DND-41 (cell line): ENCODE data around the gene PCSK1N.

Experiments used
- ATAC-seq: fragments of 200-7000 bp; cut with Tn5 transposase; 3 replicates; pipeline ENCODE4 v1.9.1; 2021; ENCODE audit warnings: low read depth; ENCODE audit not compliant: insufficient read depth
- DNase-seq: peaks from one replicate; pipeline ENCODE4 v3.0.0-alpha.2; 2020
- H2AFZ ChIP-seq: 2 replicates; pipeline ENCODE4 v1.6.0; 2012; ENCODE audit warnings: low read depth, low read length
- H3K27ac ChIP-seq: 2 replicates; pipeline ENCODE4 v1.5.1; 2012; ENCODE audit warnings: low read length, inconsistent platforms
- H3K27me3 ChIP-seq: fragments of 200-600 bp; sonication (generic); 2 replicates; pipeline ENCODE4 v1.6.0; 2012; ENCODE audit warnings: low read length, mild to moderate bottlenecking, inconsistent platforms; ENCODE audit not compliant: insufficient read depth, poor library complexity
- H3K36me3 ChIP-seq: 2 replicates; pipeline ENCODE4 v1.5.1; 2012; ENCODE audit warnings: low read length, inconsistent platforms; ENCODE audit not compliant: insufficient read depth
- H3K4me1 ChIP-seq: 2 replicates; pipeline ENCODE4 v1.5.1; 2012; ENCODE audit warnings: mild to moderate bottlenecking, low read length; ENCODE audit not compliant: insufficient read depth
- H3K4me2 ChIP-seq: 2 replicates; pipeline ENCODE4 v1.6.0; 2012; ENCODE audit warnings: mild to moderate bottlenecking, moderate library complexity, low read length, inconsistent platforms; ENCODE audit not compliant: insufficient read depth
- H3K4me3 ChIP-seq, 2 experiments: fragments of 200-600 bp in 1 of 2; shearing (Covaris generic) in 1 of 2; 2 replicates each; pipeline ENCODE4 v1.5.1; 2012 to 2016; ENCODE audit warnings: inconsistent platforms in 2 of 2, low read length in 2 of 2, mild to moderate bottlenecking in 2 of 2, low read depth in 1 of 2, moderate library complexity in 1 of 2
- H3K79me2 ChIP-seq: 2 replicates; pipeline ENCODE4 v1.6.0; 2012; ENCODE audit warnings: low read length, inconsistent platforms; ENCODE audit not compliant: insufficient read depth
- H3K9ac ChIP-seq: 2 replicates; pipeline ENCODE4 v1.6.0; 2012; ENCODE audit warnings: low read depth, mild to moderate bottlenecking, inconsistent platforms, low read length, moderate library complexity
- H3K9me3 ChIP-seq: 2 replicates; pipeline ENCODE4 v1.5.1; 2012; ENCODE audit warnings: low read length, moderate library complexity, mild to moderate bottlenecking, inconsistent platforms; ENCODE audit not compliant: insufficient read depth, severe bottlenecking
- H4K20me1 ChIP-seq: 2 replicates; pipeline ENCODE4 v1.6.0; 2012; ENCODE audit warnings: low read length; ENCODE audit not compliant: insufficient read depth
- CTCF ChIP-seq: IDR thresholded peaks from 2 replicates; pipeline ENCODE4 v1.5.1; 2012; ENCODE audit warnings: borderline replicate concordance, low read length, moderate library complexity, mild to moderate bottlenecking; ENCODE audit not compliant: poor library complexity, severe bottlenecking; ENCODE audit errors: extremely low read depth
- EZH2 ChIP-seq: IDR thresholded peaks from 3 replicates; pipeline ENCODE4 v1.6.1; 2012; ENCODE audit warnings: borderline replicate concordance, low read depth, mild to moderate bottlenecking, moderate library complexity, low read length, inconsistent platforms; ENCODE audit not compliant: severe bottlenecking

Gene PCSK1N

GRCh38 chrX:48815266-48815665, 20.1 kb downstream of the PCSK1N start:
- Histone ChIP-seq H3K27me3 (no peaks in the 10 kb centered on the region), H3K9me3 (no peaks in the 10 kb centered on the region), H3K79me2 (no peaks in the 10 kb centered on the region), H3K9ac (no peak overlapping the region), H2AFZ (no peak overlapping the region), H3K27ac (no peak overlapping the region), H3K4me2 (no peak overlapping the region), H4K20me1 (no peaks in the 10 kb centered on the region), H3K4me1 (no peaks in the 10 kb centered on the region), H3K4me3 (no peak overlapping the region), H3K36me3 (peaks cover 30% of the 10 kb centered on the region)
- no peak for DNase-seq
- ATAC-seq = no peak
- no peak for TF ChIP-seq CTCF
- TF ChIP-seq EZH2 = no peak

DNA sequence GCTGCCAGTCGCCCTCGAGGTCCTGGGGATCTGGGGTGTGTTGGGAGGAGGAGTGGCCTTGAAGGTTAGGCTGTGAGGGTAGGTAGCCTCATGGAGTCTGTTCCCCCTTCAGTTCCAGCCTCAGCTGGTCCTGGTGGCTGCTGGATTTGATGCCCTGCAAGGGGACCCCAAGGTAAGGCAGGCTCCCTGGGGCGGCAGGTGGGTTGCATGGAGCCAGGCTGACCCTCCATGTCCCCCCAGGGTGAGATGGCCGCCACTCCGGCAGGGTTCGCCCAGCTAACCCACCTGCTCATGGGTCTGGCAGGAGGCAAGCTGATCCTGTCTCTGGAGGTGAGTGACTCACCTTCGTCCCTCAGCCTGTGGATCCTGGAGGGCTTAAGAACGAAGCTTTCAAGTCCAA, 20.7 kb downstream of the PCSK1N start:
- ATAC-seq (no peak), DNase-seq (no peak)
- no peaks in the 10 kb centered on the region for H3K27me3 ChIP-seq
- H3K4me1 ChIP-seq = no peaks in the 10 kb centered on the region
- no peak overlapping the region for H3K4me2 ChIP-seq
- TF ChIP-seq EZH2 (no peak), CTCF (no peak)
- no peaks in the 10 kb centered on the region for H3K79me2 ChIP-seq
- no peak overlapping the region for H3K27ac ChIP-seq
- no peak overlapping the region for H3K9ac ChIP-seq
- no peaks in the 10 kb centered on the region for H3K9me3 ChIP-seq
- H3K36me3 ChIP-seq = peaks cover 26% of the 10 kb centered on the region
- H2AFZ ChIP-seq = no peak overlapping the region
- H4K20me1 ChIP-seq = no peaks in the 10 kb centered on the region
- H3K4me3 ChIP-seq = no peak overlapping the region

GRCh38 chrX:48813644-48814043, 21.8 kb downstream of the PCSK1N start:
- H3K4me3 ChIP-seq = no peak overlapping the region
- DNase-seq (no peak), ATAC-seq (no peak)
- no peak overlapping the region for H3K27ac ChIP-seq
- TF ChIP-seq CTCF = no peak
- TF ChIP-seq EZH2 = no peak
- no peaks in the 10 kb centered on the region for H3K9me3 ChIP-seq
- no peaks in the 10 kb centered on the region for H3K27me3 ChIP-seq
- no peak overlapping the region for H3K9ac ChIP-seq
- H3K4me2 ChIP-seq = no peak overlapping the region
- H2AFZ ChIP-seq = no peak overlapping the region
- no peaks in the 10 kb centered on the region for H3K4me1 ChIP-seq
- H3K79me2 ChIP-seq = no peaks in the 10 kb centered on the region
- H4K20me1 ChIP-seq = no peaks in the 10 kb centered on the region
- H3K36me3 ChIP-seq = peaks cover 23% of the 10 kb centered on the region

DNA sequence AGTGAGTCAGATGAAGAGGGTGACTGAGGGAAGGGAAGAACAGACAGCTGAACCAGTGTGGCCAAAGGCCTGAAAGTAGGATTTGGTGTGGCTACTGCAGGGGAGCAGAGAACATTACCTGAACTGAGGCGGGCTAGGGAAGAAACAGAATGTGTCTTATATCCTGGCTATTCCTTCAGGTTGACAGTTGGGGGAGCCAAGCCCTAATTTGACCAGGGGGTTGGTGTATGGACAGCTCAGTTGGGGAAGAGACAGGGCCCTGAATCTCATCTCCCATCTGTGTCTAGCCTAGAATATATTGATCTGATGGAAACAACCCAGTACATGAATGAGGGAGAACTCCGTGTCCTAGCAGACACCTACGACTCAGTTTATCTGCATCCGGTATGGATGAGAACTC, 29.3 kb downstream of the PCSK1N start:
- no peaks in the 10 kb centered on the region for H3K9me3 ChIP-seq
- H3K36me3 ChIP-seq = peaks cover 9% of the 10 kb centered on the region
- no peak overlapping the region for H3K4me3 ChIP-seq
- H3K4me1 ChIP-seq = peaks cover 9% of the 10 kb centered on the region
- no peak overlapping the region for H3K4me2 ChIP-seq
- H2AFZ ChIP-seq = no peak overlapping the region
- no peak overlapping the region for H3K27ac ChIP-seq
- H3K9ac ChIP-seq = no peak overlapping the region
- TF ChIP-seq CTCF = no peak
- no peak for TF ChIP-seq EZH2
- no peak for ATAC-seq
- H3K79me2 ChIP-seq = peaks cover under 1% of the 10 kb centered on the region; the same call in 1 of the 2 replicates
- DNase-seq = no peak
- no peaks in the 10 kb centered on the region for H3K27me3 ChIP-seq
- no peaks in the 10 kb centered on the region for H4K20me1 ChIP-seq
